ENCODE results near the gene CAGE1. TPM values are rescaled to one million over a fixed set of nuclear protein-coding genes. Genes with fewer than 3 reads are reported as not detected.
A peak's percentile ranks its signal among the peaks of the same experiment; 100 is the strongest.

CAGE1 gene
- under 1 TPM in 3 of 4 donors, not detected in 1; 0.09 to 0.17 (median 0.17) TPM for polyA plus RNA-seq (ENCODE audit: insufficient read length in 4 of 4)

GRCh38 chr6:7389451-7390225 lies at the start of gene CAGE1, which contains the start of gene RIOK1:
Gene CAGE1 (minus strand): TSS chr6:7389742. CDS start chr6:7387173, 2,569 bp downstream.
Gene RIOK1 (plus strand): TSS chr6:7389808. CDS start chr6:7390003, 195 bp downstream.
- peak; percentile 86 to 90 (median 88) for DNase-seq (ENCODE audit: low read depth in 4 of 4, low spot score in 3 of 4)

- no peak for DNase-seq (ENCODE audit: low read depth in 4 of 4, low spot score in 3 of 4)
These were observed 49.7 kb upstream of the CAGE1 start for GRCh38 chr6:7439228-7439627.

GRCh38 chr6:7438011-7438410 lies 48.5 kb upstream of the CAGE1 start:
- DNase-seq (ENCODE audit: low read depth in 4 of 4, low spot score in 3 of 4): no peak

- no peak for DNase-seq (ENCODE audit: low read depth in 4 of 4, low spot score in 3 of 4)
These were observed 45.1 kb upstream of the CAGE1 start for GRCh38 chr6:7434672-7435071.

- DNase-seq (ENCODE audit: low read depth in 4 of 4, low spot score in 3 of 4): no peak
These were observed 43.6 kb upstream of the CAGE1 start for GRCh38 chr6:7433121-7433617.

- no peak for DNase-seq (ENCODE audit: low read depth in 4 of 4, low spot score in 3 of 4)
These were observed 43.0 kb upstream of the CAGE1 start for GRCh38 chr6:7432391-7433120.

- no peak for DNase-seq (ENCODE audit: low read depth in 4 of 4, low spot score in 3 of 4)
These were observed 42.3 kb upstream of the CAGE1 start for GRCh38 chr6:7431674-7432390.

GRCh38 chr6:7431313-7431673 lies 41.8 kb upstream of the CAGE1 start:
- no peak for DNase-seq (ENCODE audit: low read depth in 4 of 4, low spot score in 3 of 4)

- no peak for DNase-seq (ENCODE audit: low read depth in 4 of 4, low spot score in 3 of 4)
These were observed 37.1 kb upstream of the CAGE1 start for GRCh38 chr6:7426447-7427169.

- DNase-seq (ENCODE audit: low read depth in 4 of 4, low spot score in 3 of 4): no peak
These were observed 36.3 kb upstream of the CAGE1 start for GRCh38 chr6:7425808-7426190.

- DNase-seq (ENCODE audit: low read depth in 4 of 4, low spot score in 3 of 4): no peak
These were observed 35.6 kb upstream of the CAGE1 start for GRCh38 chr6:7424967-7425807.

GRCh38 chr6:7424058-7424457 lies 34.5 kb upstream of the CAGE1 start:
- no peak for DNase-seq (ENCODE audit: low read depth in 4 of 4, low spot score in 3 of 4)

- DNase-seq (ENCODE audit: low read depth in 4 of 4, low spot score in 3 of 4): no peak
These were observed 31.5 kb upstream of the CAGE1 start for GRCh38 chr6:7421066-7421465.

- no peak for DNase-seq (ENCODE audit: low read depth in 4 of 4, low spot score in 3 of 4)
These were observed 29.5 kb upstream of the CAGE1 start for GRCh38 chr6:7419065-7419464.

- no peak for DNase-seq (ENCODE audit: low read depth in 4 of 4, low spot score in 3 of 4)
These were observed 28.8 kb upstream of the CAGE1 start for GRCh38 chr6:7418238-7418905.

- no peak for DNase-seq (ENCODE audit: low read depth in 4 of 4, low spot score in 3 of 4)
These were observed 28.1 kb upstream of the CAGE1 start for GRCh38 chr6:7417684-7418083.

GRCh38 chr6:7414811-7415210 lies 25.3 kb upstream of the CAGE1 start:
- no peak for DNase-seq (ENCODE audit: low read depth in 4 of 4, low spot score in 3 of 4)

- no peak for DNase-seq (ENCODE audit: low read depth in 4 of 4, low spot score in 3 of 4)
These were observed 23.7 kb upstream of the CAGE1 start for GRCh38 chr6:7413151-7413823.
